Stimulated activated CD4-positive, alpha-beta T cell treated with anti-CD3 and anti-CD28 coated beads, Interleukin-1b, Interleukin-23, amount 100 ng/mL, for 48 hours (primary cell): ENCODE data around the gene PITPNC1.
A peak's percentile ranks its signal among the peaks of the same experiment; 100 is the strongest.
"Not testable (repeated sequence)": the region's sequence is repeated elsewhere in the genome, so short reads cannot be mapped to it uniquely, and the experiment has no call there.

Experiments used
- DNase-seq: peaks from one replicate; pipeline ENCODE4 v3.0.0-alpha.2; 2020

PITPNC1 gene

DNA sequence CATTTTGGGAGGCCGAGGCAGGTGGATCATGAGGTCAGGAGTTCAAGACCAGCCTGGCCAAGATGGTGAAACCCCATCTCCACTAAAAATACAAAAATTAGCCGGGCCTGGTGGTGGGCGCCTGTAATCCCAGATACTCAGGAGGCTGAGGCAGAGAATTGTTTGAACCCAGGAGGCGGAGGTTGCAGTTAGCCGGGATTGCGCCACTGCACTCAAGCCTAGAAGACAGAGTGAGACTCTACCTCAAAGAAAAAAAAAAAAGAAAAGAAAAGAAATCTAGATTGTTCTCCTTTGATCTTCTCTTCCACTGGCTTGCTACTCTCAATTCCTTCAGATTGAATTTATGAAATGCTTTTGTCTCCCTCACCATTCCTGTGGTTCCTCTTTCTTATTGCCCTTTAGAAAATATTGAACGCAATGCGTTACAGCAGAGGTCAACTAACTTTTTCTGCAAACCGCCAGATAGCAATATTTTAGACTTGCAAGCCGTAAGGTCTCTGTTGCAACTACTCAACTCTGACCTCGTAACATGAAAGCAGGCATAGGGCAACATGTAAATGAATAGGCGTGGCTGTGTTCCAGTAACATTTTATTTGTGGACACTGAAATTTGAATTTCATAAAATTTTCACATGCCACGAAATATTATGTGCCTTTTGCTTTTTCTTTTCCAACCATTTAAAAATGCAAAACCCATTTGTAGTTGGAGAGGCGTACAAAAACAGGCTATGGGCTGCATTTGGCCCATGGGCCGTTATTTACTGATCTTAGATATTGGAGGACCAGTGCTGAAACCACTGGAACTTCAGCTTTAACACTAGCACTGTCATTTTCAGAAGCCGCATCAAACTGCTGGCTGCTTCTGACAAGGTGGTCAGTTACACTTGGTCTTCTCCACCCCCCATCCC lies 24.8 kb downstream of the PITPNC1 start:
- no peak for DNase-seq

DNA sequence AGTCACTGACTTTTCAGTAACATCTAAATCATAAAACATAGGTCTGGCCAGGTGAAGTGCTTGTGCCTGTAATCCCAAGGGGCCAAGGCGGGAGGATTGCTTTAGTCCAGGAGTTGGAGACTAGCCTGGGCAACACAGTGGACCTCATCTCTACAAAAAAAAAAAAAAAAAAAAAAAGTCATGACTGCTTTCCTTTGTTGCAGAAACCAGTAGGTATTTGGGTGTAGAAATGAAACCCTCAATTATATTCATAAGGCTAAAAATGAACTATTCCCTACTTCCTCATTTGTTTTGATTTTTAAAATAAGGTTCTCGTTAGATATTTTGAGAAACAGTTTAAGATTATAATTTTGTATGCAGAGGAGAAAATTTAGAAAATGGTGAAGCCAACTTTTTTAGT lies 26.0 kb downstream of the PITPNC1 start:
- no peak for DNase-seq

GRCh38 chr17:67403483-67403882 lies 26.4 kb downstream of the PITPNC1 start:
- no peak for DNase-seq

DNA sequence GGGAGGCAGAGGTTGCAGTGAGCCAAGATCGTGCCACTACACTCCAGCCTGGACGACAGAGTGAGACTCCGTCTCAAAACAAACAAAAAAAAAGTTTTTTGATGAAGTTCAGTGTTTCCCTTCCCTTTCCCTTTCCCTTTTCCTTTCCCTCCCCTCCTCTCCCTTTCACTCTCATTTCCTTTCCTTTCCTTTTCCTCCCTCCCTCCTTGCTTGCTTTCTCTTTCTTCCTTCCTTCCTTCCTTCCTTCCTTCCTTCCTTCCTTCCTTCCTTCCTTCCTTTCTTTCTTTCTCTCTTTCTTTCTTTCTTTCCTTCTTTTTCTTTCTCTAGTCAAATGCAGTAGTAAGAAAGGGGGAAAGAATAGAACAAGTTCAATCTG lies 31.4 kb downstream of the PITPNC1 start:
- DNase-seq = not testable (repeated sequence)

DNA sequence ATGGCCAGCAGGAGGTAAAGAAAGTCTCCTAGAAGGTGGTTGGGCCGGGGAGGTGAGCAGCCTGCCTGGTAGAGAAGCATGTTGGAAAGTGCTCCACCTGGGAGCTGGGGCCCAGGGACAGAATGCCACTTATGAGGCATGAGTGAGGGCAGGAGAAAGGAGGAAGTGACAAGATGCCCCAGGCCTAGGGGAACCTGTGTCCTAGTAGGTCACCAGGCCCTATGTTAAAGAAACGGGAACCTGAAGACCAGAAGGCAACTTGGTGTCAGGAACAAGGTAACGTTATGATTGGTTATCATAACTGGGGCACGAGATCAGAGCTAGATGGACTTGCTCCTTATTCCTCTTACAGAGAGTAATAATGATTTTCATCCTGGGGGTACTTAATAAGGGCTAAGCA lies 34.3 kb downstream of the PITPNC1 start:
- DNase-seq = no peak

DNA sequence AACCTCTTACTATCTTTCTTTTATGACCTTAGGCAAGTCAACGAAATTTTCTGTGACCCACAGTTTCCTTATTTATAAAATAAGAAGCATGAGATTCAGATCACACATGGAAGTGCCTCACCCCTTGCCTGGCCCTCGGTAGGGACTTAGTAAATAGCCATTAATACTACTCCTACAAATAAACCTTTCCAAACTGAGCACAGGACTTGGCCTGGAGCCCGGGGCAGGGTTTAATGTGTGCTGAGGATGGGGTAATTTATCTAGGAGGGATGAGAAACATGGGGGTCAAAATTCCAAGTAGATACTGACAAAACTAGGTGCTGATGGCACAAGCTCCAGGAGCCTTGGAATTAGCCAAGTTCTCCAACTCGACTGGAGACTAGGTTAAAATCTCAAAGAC lies 35.0 kb downstream of the PITPNC1 start:
- no peak for DNase-seq

- no peak for DNase-seq
These were observed 35.9 kb downstream of the PITPNC1 start for GRCh38 chr17:67412941-67413340.

DNA sequence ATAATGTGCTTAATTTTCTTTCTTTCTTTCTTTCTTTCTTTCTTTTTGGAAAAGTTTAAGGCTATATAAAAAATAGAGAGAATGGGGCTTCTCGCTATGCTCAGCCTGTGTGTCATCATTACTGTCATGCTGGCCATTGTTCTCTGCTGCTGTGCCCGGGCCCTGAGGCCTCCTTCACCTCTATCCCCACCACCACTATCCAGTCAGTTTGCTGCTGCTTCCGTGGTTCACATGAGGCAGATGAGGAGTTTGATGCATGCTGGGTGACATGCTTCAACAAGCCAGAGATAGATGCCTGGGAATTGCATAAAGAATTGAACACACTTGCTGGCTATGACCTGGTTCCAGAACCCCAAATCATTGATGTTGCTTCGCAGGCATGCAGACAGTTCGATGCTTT lies 36.3 kb downstream of the PITPNC1 start:
- no peak for DNase-seq

- no peak for DNase-seq
These were observed 37.0 kb downstream of the PITPNC1 start for GRCh38 chr17:67414130-67414529.

- DNase-seq = no peak
These were observed 37.5 kb downstream of the PITPNC1 start for GRCh38 chr17:67414559-67414958.

GRCh38 chr17:67415291-67415690 lies 38.2 kb downstream of the PITPNC1 start:
- DNase-seq = no peak

DNA sequence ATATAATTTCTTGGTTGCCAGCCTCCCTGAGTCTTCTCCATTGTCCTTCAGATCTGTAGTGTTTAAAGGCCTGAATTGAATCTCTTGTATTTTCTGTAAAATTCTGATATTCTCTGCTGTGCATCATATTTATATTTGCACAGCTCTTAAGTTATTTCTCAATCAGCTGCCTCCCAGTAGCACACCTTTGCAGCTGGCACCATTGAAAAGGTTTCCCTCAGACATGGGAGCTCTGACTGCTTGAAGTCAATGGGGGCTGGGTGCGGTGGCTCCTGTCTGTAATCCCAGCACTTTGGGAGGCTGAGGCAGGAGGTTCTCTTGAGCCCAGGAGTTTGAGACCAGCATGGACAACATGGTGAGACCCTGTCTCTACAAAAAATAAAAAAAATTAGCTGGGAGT lies 40.4 kb downstream of the PITPNC1 start:
- DNase-seq = no peak

DNA sequence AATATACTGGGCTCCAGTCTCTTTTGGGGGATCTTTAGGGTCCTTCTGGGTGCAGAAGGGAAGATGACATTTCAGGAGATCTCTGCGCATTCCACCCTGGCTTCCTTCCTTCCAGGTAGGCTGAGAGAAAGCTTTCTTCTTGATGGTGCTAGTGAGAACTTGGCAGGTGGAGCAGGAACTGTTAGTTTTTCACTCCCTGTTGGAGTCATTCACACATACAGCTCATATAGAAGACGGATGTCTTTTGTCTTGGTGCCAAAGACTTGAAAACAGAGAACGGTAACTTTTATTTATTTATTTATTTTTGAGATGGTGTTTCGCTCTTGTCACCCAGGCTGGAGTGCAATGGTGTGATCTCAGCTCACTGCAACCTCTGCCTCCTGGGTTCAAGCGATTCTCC lies 43.9 kb downstream of the PITPNC1 start:
- no peak for DNase-seq

DNA sequence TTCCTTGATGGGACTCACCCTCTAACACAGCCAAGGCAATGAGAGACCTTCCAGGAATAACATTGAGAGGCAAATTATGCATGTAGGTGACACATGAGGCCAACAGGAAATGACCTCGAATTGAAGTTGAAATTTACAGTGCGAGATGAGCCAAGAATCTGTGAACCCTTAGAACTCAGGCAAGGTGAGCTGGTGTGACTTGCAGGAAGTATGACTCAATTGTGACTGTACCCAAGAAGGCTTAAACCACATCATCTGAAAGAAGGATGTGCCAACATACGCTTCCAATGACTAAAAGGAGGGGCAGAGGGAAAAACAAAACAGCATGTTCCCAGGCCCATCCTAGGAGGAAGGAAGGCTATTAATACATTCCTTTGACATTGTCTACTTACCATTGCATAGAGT lies 44.8 kb downstream of the PITPNC1 start:
- DNase-seq = peak; percentile 63

- DNase-seq = not testable (repeated sequence)
These were observed 45.2 kb downstream of the PITPNC1 start for GRCh38 chr17:67422296-67422695.

DNA sequence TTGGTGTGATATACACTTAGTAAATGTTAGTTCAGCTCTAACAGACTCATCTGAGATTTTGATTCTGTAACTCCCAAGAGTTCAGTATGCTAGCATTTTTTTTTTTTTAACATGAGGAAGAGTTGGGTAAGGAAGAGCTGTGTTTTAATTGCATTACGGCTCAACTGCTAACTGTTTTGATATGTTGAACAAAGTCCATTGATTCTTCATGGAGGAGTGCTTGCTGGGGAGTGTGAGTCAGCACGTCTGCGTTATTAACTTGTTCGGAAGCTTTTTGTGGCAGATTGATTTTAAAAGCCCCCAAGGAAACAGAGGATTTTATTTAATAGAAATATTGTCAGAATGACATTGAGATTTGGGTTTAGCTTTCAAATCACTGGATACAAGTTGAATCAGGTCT lies 45.8 kb downstream of the PITPNC1 start:
- no peak for DNase-seq

- no peak for DNase-seq
These were observed 48.6 kb downstream of the PITPNC1 start for GRCh38 chr17:67425571-67426160.

- DNase-seq = no peak
These were observed 50.3 kb downstream of the PITPNC1 start for GRCh38 chr17:67427424-67427823.

GRCh38 chr17:67430515-67430914 lies 53.4 kb downstream of the PITPNC1 start:
- DNase-seq = not testable (repeated sequence)

DNA sequence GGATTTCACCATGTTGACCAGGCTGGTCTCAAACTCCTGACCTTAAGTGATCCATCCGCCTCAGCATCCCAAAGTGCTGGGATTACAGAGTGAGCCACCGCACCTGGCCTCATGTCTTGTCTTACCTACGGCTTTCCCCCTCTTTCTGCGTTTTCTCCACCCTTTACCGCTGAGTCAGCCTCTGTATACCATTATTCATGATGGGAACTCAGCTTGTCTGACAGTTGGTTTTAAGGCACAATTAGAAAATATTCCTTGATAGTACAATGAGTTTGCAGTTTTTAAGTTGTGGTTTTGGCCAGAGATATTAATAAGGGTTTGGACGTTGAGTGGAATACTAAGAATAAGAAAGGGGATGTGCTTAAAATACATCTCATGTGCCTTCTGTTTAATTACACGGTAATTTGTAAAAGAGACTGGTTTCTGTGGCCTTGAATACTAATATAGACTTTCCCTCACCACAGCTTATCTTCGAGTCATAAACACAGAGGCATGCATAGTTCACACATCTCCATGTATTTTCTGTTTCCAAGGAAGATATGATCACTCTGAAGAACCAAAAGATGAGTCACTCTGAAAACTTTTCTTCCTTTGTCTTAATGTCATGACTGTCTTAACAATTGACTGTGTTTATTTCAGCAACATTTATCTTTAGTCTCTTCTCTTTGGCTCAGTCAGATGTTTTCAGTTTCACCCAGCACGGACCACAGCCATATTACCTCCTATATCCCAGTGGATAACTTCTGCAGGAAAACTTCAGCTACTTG lies 54.4 kb downstream of the PITPNC1 start:
- no peak for DNase-seq

DNA sequence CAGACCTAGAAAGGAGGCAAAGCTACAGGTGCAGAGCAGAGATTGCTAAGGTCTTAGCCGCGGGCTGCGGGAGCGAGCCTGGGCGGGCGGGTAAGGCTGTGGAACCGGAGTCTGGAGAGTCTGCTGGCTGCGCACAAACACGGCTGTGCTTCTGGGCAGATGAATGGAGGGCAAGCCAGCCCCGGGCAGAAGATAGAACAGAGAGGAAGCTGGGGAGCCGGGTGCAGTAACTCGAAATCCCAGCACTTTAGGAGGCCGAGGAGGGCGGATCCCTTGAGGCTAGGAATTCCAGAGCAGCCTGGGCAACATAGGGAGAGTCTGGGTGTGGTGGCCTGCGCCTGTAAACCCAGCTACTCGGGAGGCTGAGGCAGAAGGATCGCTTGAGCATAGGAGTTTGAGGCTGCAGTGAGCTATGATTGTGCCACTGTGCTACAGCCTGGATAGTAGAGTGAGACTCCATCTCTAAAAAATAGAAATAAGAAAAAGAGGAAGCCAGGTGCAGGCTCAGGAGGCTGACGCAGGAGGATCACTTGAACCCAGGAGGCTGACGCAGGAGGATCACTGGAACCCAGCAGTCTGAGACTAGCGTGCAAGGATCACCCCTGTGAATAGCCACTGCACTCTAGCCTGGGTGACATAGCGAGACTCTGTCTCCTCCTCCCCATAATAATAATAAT lies 56.3 kb downstream of the PITPNC1 start:
- no peak for DNase-seq

GRCh38 chr17:67434061-67434525 lies 57.0 kb downstream of the PITPNC1 start:
- peak; percentile 57 for DNase-seq

DNA sequence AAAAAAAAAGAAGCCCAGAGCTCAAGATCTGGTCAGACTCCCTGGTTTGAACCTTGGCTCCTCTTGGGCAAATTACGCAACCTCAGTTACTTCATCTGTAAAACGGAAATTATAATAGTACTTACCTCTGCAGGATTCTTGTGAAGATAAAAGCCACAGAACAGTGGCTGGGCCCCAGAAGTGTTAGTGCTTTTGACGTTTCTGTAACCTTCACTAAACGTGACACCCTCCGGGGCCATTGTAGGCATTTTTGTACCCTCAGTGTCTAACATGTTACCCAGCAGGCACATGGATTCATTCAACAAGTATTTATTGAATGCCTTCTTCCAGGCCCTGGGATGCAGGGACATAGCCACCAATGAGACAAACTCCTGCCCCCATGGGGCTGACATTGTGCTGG lies 58.0 kb downstream of the PITPNC1 start:
- peak; percentile 62 for DNase-seq
